Natural killer cell treated with Interleukin-12 subunit alpha and Interleukin-12 subunit beta and Interleukin-15 and Interleukin-18, amount 100 ng/mL, for 72 hours (primary cell): ENCODE data around the gene WASF3. TPM values are rescaled to one million over a fixed set of nuclear protein-coding genes. Genes with fewer than 3 reads are reported as not detected.
"Not testable (repeated sequence)": the region's sequence is repeated elsewhere in the genome, so short reads cannot be mapped to it uniquely, and the experiment has no call there.

ENCODE experiments used
- ATAC-seq, 2 donors: fragments of 150-1000 bp; cut with Tn5 transposase in 1 of 2; sonication (Bioruptor Pico), chemical (Tn5 transposase) in 1 of 2; 2 replicates each; pipeline ENCODE4 v1.10.0; 2021
- DNase-seq: peaks from one replicate; pipeline ENCODE4 v3.0.0; 2022; ENCODE audit warnings: low spot score
- H3K27ac Mint-ChIP-seq, 2 donors: 1 replicate in 1 of 2; 2 replicates in 1 of 2; pipeline ENCODE4 v1.8.0; 2022; ENCODE audit warnings: mixed read lengths in 2 of 2, mild to moderate bottlenecking in 1 of 2, moderate library complexity in 1 of 2
- H3K27me3 Mint-ChIP-seq, 2 donors: 1 replicate in 1 of 2; 2 replicates in 1 of 2; pipeline ENCODE4 v1.8.0; 2022; ENCODE audit warnings: mixed read lengths in 2 of 2
- H3K36me3 Mint-ChIP-seq: one replicate; pipeline ENCODE4 v1.8.0; 2022; ENCODE audit warnings: mixed read lengths
- H3K4me1 Mint-ChIP-seq, 2 donors: 1 replicate in 1 of 2; 2 replicates in 1 of 2; pipeline ENCODE4 v1.8.0; 2022; ENCODE audit warnings: low read depth in 2 of 2, mixed read lengths in 2 of 2, mild to moderate bottlenecking in 1 of 2
- H3K4me3 Mint-ChIP-seq: one replicate; pipeline ENCODE4 v1.8.0; 2022; ENCODE audit warnings: mixed read lengths
- H3K9me3 Mint-ChIP-seq: 2 replicates; pipeline ENCODE4 v1.8.0; 2022; ENCODE audit warnings: mixed read lengths
- total RNA-seq, 2 donors: library from RNA; stranded (reverse); gene quantifications; one replicate each; pipeline ENCODE4 v1.2.3, GENCODE V29; 2022

WASF3 gene
- total RNA-seq, 2 donors from 2014 or later = not detected

DNA sequence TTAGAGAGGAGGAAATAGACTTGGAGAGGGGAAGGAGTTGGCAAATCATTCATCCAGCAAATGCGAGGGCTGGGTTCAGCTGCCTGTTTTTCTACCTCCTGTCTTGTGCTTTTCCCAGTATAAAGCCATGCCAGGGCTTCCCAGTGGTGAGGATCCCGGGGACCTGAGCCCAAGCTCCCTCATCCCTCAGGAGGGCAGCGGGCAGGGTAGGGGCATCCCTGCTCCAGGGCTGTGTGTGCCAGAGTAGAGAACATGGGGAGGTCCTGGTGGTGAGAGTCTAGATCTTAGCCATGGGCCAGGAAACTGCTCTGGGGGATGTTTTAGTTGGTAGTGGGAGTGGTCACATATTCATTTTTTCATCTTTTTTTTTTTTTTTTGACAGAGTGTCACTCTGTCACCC, 159.5 kb downstream of the WASF3 start:
- ATAC-seq (no peak), DNase-seq (no peak)
- no peaks in the 10 kb centered on the region for H3K27me3 Mint-ChIP-seq
- H3K4me3 Mint-ChIP-seq = no peak overlapping the region
- H3K4me1 Mint-ChIP-seq = peaks cover 18 to 19% of the 10 kb centered on the region in 2 donors
- no peaks in the 10 kb centered on the region for H3K9me3 Mint-ChIP-seq
- H3K27ac Mint-ChIP-seq = no peak overlapping the region
- no peaks in the 10 kb centered on the region for H3K36me3 Mint-ChIP-seq

DNA sequence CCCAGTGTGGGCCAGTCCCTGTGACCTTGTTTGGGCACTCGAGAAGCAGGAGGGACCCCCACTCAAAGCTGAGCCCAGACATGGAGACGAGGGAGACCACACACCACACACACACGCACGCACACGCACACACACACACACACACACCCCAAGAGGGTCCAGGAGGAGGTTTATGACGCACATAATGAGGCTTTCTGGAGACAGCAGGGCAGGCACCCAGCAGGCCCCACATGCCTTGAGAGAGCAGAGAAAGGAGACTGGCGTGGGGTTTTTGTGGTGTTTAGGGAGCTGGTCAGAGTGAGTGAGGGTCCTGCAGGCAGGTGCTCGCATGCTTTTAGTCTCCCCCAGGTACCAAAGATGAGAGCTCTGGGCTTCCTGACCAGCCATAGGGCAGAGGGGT, 160.7 kb downstream of the WASF3 start:
- Mint-ChIP-seq H3K36me3 (no peaks in the 10 kb centered on the region), H3K27ac (no peak overlapping the region), H3K4me3 (no peak overlapping the region), H3K4me1 (peaks cover 23 to 24% of the 10 kb centered on the region in 2 donors), H3K27me3 (no peaks in the 10 kb centered on the region), H3K9me3 (no peaks in the 10 kb centered on the region)
- ATAC-seq (no peak), DNase-seq (no peak)

- no peaks in the 10 kb centered on the region for H3K36me3 Mint-ChIP-seq
- peaks cover 23 to 24% of the 10 kb centered on the region in 2 donors for H3K4me1 Mint-ChIP-seq
- H3K9me3 Mint-ChIP-seq = no peaks in the 10 kb centered on the region
- H3K27me3 Mint-ChIP-seq = no peaks in the 10 kb centered on the region
- H3K4me3 Mint-ChIP-seq = no peak overlapping the region
- no peak overlapping the region for H3K27ac Mint-ChIP-seq
- ATAC-seq (no peak), DNase-seq (no peak)
These were observed 161.4 kb downstream of the WASF3 start for GRCh38 chr13:26718872-26719271.

DNA sequence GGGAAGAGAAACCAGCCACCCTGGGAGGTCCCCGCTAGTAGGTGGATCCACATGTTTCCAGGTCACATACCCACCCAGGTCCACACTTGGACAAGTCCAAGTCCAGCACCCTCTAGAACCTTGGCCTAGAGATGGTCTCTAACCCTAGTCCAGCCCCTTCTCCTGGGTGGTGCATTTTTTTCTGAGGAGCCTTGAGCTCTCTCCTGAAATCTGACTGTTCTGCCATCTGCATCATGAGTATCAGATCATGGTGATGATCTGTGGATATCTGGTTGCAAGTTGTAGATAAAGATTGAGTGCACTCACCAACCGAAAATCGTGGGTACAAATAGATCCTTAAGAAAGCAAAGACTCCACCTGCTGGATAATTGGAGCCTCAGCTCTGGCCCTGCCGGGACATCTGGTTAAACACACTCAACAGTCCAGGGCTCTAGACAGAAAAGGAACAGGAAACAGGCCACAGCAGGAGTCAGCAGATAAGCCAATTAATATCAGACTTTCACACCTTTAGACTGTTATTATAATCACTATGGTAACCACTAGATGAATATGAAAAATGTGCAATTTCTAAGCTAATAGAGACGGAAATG, 162.0 kb downstream of the WASF3 start:
- peaks cover 23 to 24% of the 10 kb centered on the region in 2 donors for H3K4me1 Mint-ChIP-seq
- no peaks in the 10 kb centered on the region for H3K9me3 Mint-ChIP-seq
- no peak overlapping the region for H3K4me3 Mint-ChIP-seq
- H3K27me3 Mint-ChIP-seq = no peaks in the 10 kb centered on the region
- DNase-seq (no peak), ATAC-seq (peak in 1 of 2 donors; percentile 46)
- no peak overlapping the region for H3K27ac Mint-ChIP-seq
- no peaks in the 10 kb centered on the region for H3K36me3 Mint-ChIP-seq

DNA sequence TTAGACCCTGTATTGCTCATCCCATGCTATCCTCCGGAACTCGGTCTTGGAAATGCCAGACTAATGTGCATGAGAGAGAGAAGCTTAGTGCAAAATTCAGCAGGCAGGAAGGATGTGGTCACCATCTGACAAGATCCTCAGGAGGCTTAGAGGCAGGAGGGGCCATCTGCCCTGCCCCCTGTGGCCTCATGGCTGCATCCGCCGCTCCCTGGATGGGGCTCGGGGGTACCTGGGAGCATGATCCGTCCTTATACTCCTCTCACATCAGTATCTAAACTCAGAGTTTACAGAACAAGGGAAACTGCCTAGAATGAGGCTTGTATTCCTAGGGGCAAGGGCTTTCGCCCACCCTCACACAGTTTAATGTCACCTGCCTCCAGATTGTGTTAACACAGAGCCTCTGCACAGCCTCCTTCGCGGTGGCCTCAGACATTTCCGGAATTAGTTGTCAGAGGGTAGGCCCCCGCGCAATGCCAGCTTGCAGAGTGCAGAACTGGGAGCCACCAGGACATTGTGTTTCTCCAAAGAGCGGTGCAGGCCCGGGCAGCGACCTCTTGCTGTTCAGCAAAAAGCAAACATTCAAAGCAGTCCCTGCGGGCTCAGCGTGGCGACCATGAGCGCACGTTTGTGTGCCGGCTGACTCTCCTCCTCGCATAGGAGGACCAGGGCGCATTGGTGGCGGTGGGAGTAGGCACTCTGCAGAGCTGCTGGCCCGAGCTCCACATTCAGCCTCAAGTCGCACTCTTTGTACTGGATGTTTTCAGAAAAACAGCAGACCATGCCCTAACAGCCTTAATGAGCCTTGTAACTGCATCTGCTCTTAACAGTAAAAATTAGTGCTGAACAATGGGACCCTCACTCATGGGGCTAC, 164.0 kb downstream of the WASF3 start:
- Mint-ChIP-seq H3K4me1 (peaks cover 23 to 24% of the 10 kb centered on the region in 2 donors), H3K27ac (peak overlapping the region; percentile 41 to 66), H3K27me3 (no peaks in the 10 kb centered on the region), H3K4me3 (peak overlapping the region; percentile 70), H3K36me3 (no peaks in the 10 kb centered on the region), H3K9me3 (no peaks in the 10 kb centered on the region)
- ATAC-seq (peak; percentile 81 to 85), DNase-seq (no peak)

DNA sequence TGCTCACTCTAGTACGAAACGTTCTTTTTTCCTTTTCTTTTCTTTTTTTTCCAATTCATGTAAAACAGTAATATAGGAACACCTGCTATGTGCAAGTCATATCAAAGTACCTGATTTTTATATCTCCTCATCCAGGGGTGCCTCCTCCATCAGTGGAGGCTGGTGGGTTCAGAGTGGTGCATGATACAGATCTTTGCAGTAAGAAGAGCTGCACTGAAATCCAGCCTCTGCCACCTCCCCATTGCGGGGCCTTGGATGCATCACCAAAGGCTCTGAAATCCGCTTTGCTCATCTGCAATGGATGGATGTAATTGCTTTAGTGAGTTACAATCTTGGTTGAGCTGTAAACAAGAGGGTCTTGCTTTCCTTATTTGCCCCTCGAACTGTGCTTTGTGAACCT, 164.8 kb downstream of the WASF3 start:
- H3K27ac Mint-ChIP-seq = no peak overlapping the region
- H3K36me3 Mint-ChIP-seq = no peaks in the 10 kb centered on the region
- no peaks in the 10 kb centered on the region for H3K27me3 Mint-ChIP-seq
- peaks cover 23 to 24% of the 10 kb centered on the region in 2 donors for H3K4me1 Mint-ChIP-seq
- H3K4me3 Mint-ChIP-seq = peak overlapping the region; percentile 58
- no peaks in the 10 kb centered on the region for H3K9me3 Mint-ChIP-seq
- no peak for DNase-seq
- ATAC-seq = no peak

- H3K4me3 Mint-ChIP-seq, DNase-seq, H3K9me3 Mint-ChIP-seq, H3K36me3 Mint-ChIP-seq, H3K27ac Mint-ChIP-seq, H3K27me3 Mint-ChIP-seq, ATAC-seq: not testable (repeated sequence)
- H3K4me1 Mint-ChIP-seq = peaks cover 24 to 25% of the 10 kb centered on the region in 2 donors
These were observed 166.1 kb downstream of the WASF3 start for GRCh38 chr13:26723620-26724019.

DNA sequence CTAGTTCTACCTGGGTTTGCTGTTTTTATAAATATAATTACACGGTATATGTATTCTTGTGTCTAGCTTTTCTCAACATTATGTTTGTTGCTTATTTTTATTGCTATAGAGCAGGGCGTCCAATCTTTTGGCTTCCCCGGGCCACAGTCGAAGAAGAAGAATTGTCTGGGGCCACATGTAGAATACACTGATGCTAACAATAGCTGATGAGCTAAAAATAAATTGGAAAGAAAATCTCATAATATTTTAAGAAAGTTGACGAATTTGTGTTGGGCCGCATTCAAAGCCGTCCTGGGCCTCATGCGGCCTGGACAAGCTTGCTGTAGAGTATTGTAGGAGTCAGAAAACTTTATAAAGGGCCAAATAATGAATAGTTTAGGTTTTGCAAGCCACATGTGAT, 169.2 kb downstream of the WASF3 start:
- Mint-ChIP-seq H3K4me1 (peaks cover 5 to 14% of the 10 kb centered on the region in 2 donors), H3K9me3 (peaks cover 4% of the 10 kb centered on the region), H3K36me3 (no peaks in the 10 kb centered on the region), H3K4me3 (no peak overlapping the region), H3K27ac (no peak overlapping the region), H3K27me3 (no peaks in the 10 kb centered on the region)
- no peak for DNase-seq
- ATAC-seq = no peak

DNA sequence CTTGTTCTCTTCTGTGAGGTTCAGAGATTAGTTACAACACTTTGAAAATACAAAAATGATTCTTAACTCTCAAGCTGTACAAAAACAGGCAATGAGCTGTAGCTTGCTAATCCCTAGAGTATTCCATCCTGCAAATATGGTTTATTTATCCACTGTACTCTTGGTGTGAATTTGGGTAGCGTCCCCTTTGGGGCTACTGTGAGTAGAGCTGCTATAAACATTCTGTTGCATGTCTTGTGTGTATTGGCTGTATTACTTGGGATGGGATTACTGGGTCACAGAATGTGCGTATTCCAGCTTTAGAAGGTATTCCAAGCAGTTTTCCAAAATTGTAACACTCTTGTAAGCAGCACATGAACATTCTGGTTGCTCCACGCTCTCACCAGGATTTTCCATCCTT, 169.6 kb downstream of the WASF3 start:
- H3K4me3 Mint-ChIP-seq = no peak overlapping the region
- H3K27me3 Mint-ChIP-seq = no peaks in the 10 kb centered on the region
- no peak for ATAC-seq
- no peak for DNase-seq
- H3K9me3 Mint-ChIP-seq = peaks cover 4% of the 10 kb centered on the region
- H3K36me3 Mint-ChIP-seq = no peaks in the 10 kb centered on the region
- H3K27ac Mint-ChIP-seq = no peak overlapping the region
- H3K4me1 Mint-ChIP-seq = peaks cover 4 to 13% of the 10 kb centered on the region in 2 donors

GRCh38 chr13:26727633-26728032, 170.2 kb downstream of the WASF3 start:
- Mint-ChIP-seq H3K27ac (no peak overlapping the region), H3K36me3 (no peaks in the 10 kb centered on the region), H3K9me3 (peaks cover 4% of the 10 kb centered on the region), H3K4me3 (no peak overlapping the region), H3K27me3 (no peaks in the 10 kb centered on the region), H3K4me1 (peaks cover 0 to 9% of the 10 kb centered on the region in 2 donors)
- no peak for DNase-seq
- ATAC-seq = no peak

DNA sequence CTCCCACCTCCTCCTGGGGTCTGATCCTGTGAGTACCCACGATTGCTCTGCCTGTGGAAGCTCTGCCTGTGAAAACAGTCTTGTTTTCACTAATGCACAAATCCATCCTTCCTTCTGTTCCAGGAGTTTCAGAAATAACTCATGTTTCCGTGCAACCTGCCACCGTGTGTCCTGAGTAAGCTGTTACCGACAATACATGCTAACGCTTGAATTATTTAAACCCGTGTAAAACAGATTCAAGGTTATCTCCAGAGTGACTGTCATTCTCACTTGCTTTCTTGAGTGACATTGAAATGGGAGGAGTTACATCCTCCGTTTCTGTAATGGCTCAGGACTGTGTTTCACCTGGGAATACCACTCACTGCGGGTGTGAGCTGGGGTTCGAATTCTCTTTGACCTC, 178.2 kb downstream of the WASF3 start:
- peaks cover 8 to 15% of the 10 kb centered on the region in 2 donors for H3K27me3 Mint-ChIP-seq
- H3K36me3 Mint-ChIP-seq = peaks cover 13% of the 10 kb centered on the region
- H3K9me3 Mint-ChIP-seq = no peaks in the 10 kb centered on the region
- H3K4me3 Mint-ChIP-seq = no peak overlapping the region
- H3K27ac Mint-ChIP-seq = no peak overlapping the region
- ATAC-seq = no peak
- no peak for DNase-seq
- no peaks in the 10 kb centered on the region for H3K4me1 Mint-ChIP-seq

Other genes starting within 250 kb of the WASF3 start
- not detected for gene GPR12, start 203.1 kb downstream of the WASF3 start, total RNA-seq